ENCODE results near the gene MAGEA6. TPM values are rescaled to one million over a fixed set of nuclear protein-coding genes. Genes with fewer than 3 reads are reported as not detected.
"Not testable (repeated sequence)": the region's sequence is repeated elsewhere in the genome, so short reads cannot be mapped to it uniquely, and the experiment has no call there.

Gene MAGEA6
- not detected in 2 replicates for total RNA-seq (2014; rRNA removed; shearing (Covaris generic))
- not detected in 2 replicates for total RNA-seq (2022)
- Bru-seq, nascent RNA = not detected
- BruChase-seq, experiment 1, labeled RNA remaining after a 6-hour chase = percentile 15 among the genes with signal in this experiment
- percentile 20 among the genes with signal in this experiment for BruChase-seq, experiment 2, labeled RNA remaining after a 2-hour chase
- long read RNA-seq = 0 reads

DNA sequence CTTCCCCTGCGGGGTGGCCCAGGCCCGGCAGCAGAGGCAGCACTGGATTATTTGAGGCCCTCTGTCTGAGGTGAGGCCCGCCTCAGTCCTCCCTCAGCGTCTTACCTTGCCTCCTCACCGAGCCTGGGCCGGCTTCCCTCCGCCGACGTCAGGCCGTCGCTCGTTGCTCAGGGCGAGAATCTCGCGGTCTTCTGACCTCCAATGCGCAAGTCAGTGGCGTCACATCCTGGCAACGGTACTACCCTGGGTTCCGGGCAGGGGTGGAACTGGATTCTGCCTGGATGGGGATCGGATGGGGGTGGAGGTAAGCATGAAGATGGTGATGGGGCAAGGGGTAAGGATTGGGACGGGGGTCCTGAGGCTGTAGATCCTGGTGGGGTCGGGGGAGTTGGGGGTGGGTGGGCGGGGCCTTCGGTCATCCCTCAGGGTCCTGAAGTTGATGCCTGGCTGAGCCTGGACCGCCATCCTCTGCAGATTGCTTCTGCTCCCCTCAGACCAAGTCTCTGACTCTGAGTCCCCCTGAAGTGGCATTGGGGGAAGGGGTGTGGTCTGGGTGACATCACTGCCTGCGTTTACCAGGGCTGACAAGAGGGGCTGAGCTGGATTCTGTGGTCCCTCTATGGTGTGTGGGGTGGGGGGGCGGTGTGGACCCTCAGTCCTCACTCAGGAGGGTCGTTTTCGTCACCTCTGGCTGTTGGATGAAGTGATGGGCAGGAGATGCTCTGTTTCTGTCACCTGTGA is at the start of gene MAGEA6:
Gene MAGEA6 (minus strand): TSS at position 141 of the 741 bp plus-strand sequence. CDS start 2,039 bp downstream, outside the sequence.
- H3K79me2 ChIP-seq (ENCODE audit: insufficient read depth, low read depth, low read length); H3K4me2 ChIP-seq (ENCODE audit: low read length); H4K20me1 ChIP-seq (ENCODE audit: insufficient read depth, low read length); CTCF ChIA-PET (ENCODE audit: unreplicated experiment); H3K4me1 ChIP-seq (ENCODE audit: insufficient read depth, low read length, poor library complexity, severe bottlenecking); H3K36me3 ChIP-seq (ENCODE audit: insufficient read depth, low read length); DNase-seq (ENCODE audit: low spot score); H3K9me2 ChIP-seq (ENCODE audit: insufficient read depth, low read length); H3K27ac ChIP-seq (ENCODE audit: low read depth, low read length, poor library complexity, severe bottlenecking); H3K9me3 ChIP-seq (ENCODE audit: low read length); POLR2A ChIA-PET; intact Hi-C loops (cut with micrococcal nuclease; ENCODE audit: unreplicated experiment); BruUV-seq (replicated peaks); H2AFZ ChIP-seq (ENCODE audit: low read length); H3K4me3 ChIP-seq (ENCODE audit: low read depth, low read length, poor library complexity, severe bottlenecking): not testable (repeated sequence)

- H3K27ac ChIP-seq (ENCODE audit: low read depth, low read length, poor library complexity, severe bottlenecking) = no peak overlapping the region
- H3K4me1 ChIP-seq (ENCODE audit: insufficient read depth, low read length, poor library complexity, severe bottlenecking) = no peaks in the 10 kb centered on the region
- H3K36me3 ChIP-seq (ENCODE audit: insufficient read depth, low read length) = no peaks in the 10 kb centered on the region
- no peaks in the 10 kb centered on the region for H3K79me2 ChIP-seq (ENCODE audit: insufficient read depth, low read depth, low read length)
- H3K4me2 ChIP-seq (ENCODE audit: low read length) = no peak overlapping the region
- no peak overlapping the region for H2AFZ ChIP-seq (ENCODE audit: low read length)
- TF ChIP-seq CTCF (conservative IDR thresholded peaks at IDR 0.05; ENCODE audit: low read length) = no peak
- no peak for TF ChIP-seq EZH2phosphoT487 (IDR thresholded peaks at IDR 0.05; ENCODE audit: borderline replicate concordance, low read depth, low read length)
- H3K9me3 ChIP-seq (ENCODE audit: low read length) = no peaks in the 10 kb centered on the region
- ChIA-PET POLR2A (no interaction called here), CTCF (ENCODE audit: unreplicated experiment) (no interaction called here)
- no TSS peak for BruUV-seq (replicated peaks)
- no peak overlapping the region for H3K4me3 ChIP-seq (ENCODE audit: low read depth, low read length, poor library complexity, severe bottlenecking)
- H3K9me2 ChIP-seq (ENCODE audit: insufficient read depth, low read length) = no peaks in the 10 kb centered on the region
- intact Hi-C loops (cut with micrococcal nuclease; ENCODE audit: unreplicated experiment) = no loop called here
- no peak for DNase-seq (ENCODE audit: low spot score)
- H4K20me1 ChIP-seq (ENCODE audit: insufficient read depth, low read length) = no peaks in the 10 kb centered on the region
Measured at GRCh38 chrX:152819266-152819665, 49.8 kb upstream of the MAGEA6 start.

DNA sequence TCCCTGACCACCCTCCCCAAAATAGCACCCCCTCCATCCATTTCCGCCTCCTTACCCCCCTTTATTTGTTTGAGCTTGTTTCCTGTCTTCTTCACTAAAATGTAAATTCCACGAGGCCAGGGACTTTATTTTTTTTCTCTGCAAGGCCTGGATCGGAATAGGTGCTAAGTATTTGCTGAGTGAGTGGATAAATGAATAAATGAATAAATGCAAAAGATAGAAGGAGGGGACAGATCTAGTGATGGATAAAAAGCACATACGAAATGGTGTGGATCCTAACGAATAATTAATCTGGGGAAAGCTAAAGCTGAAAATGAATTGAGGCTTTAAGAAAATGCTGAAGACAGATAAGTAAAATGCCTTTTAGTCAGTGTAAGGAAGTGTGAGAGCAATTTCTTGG is 48.9 kb upstream of the MAGEA6 start:
- H3K27ac ChIP-seq (ENCODE audit: low read depth, low read length, poor library complexity, severe bottlenecking) = no peak overlapping the region
- POLR2A ChIA-PET = no interaction called here
- CTCF ChIA-PET (ENCODE audit: unreplicated experiment) = no interaction called here
- no peak overlapping the region for H3K4me2 ChIP-seq (ENCODE audit: low read length)
- BruUV-seq (replicated peaks) = no TSS peak
- no peaks in the 10 kb centered on the region for H3K79me2 ChIP-seq (ENCODE audit: insufficient read depth, low read depth, low read length)
- DNase-seq (ENCODE audit: low spot score) = no peak
- no peaks in the 10 kb centered on the region for H3K9me3 ChIP-seq (ENCODE audit: low read length)
- intact Hi-C loops (cut with micrococcal nuclease; ENCODE audit: unreplicated experiment) = no loop called here
- H3K36me3 ChIP-seq (ENCODE audit: insufficient read depth, low read length) = no peaks in the 10 kb centered on the region
- no peaks in the 10 kb centered on the region for H4K20me1 ChIP-seq (ENCODE audit: insufficient read depth, low read length)
- TF ChIP-seq CTCF (conservative IDR thresholded peaks at IDR 0.05; ENCODE audit: low read length) (no peak), EZH2phosphoT487 (IDR thresholded peaks at IDR 0.05; ENCODE audit: borderline replicate concordance, low read depth, low read length) (no peak)
- no peak overlapping the region for H2AFZ ChIP-seq (ENCODE audit: low read length)
- H3K4me3 ChIP-seq (ENCODE audit: low read depth, low read length, poor library complexity, severe bottlenecking) = no peak overlapping the region
- H3K9me2 ChIP-seq (ENCODE audit: insufficient read depth, low read length) = no peaks in the 10 kb centered on the region
- no peaks in the 10 kb centered on the region for H3K4me1 ChIP-seq (ENCODE audit: insufficient read depth, low read length, poor library complexity, severe bottlenecking)

Measured in OCI-LY7 (cell line).